HG03175 (cell line): ENCODE results near the gene AGBL1.

Experiments
- ATAC-seq: cut with Tn5 transposase; IDR thresholded peaks from one replicate; pipeline ENCODE4 v1.9.1; 2021; ENCODE audit warnings: mild to moderate bottlenecking, moderate library complexity; ENCODE audit not compliant: unreplicated experiment

Gene AGBL1

DNA sequence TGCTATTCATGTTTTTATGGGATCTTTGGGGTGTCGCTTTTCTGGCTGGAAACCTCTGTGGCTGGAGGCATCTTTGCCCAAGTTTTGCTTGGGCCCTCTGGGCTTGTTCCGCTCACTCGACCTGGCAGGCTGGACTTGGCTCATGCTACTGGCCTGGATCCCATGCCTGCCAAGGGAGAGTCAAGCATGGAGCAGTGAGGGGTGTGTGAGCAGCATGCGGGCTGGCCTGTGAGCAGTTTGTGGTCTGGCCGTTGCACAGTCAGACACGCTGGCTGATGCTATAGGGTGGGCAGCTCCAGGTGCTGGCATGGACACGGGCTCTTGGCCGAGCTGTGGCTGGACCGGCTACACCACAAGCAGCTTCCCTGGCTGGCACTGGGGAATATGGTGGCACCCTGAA is 491.1 kb downstream of the AGBL1 start:
- no peak for ATAC-seq

DNA sequence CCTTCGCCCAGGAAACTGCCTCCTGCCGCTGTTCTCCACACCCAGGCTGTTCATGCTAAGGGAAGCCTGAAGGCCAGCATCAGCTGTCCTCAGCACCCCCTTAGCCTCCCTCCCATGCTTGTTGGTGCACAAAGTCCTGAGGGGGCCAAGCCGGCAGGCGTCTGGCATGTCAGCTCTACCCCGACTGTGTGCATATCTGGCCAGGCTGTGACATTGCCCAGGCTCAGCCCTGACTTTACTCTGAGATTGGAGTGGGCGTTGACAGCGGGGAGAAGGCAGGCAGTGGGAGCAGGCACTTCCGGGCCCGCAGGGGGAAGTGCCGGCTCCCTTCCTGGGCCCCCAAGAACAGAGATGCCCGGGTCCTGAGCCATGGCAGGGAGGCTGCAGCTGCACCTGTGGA is 492.2 kb downstream of the AGBL1 start:
- no peak for ATAC-seq

DNA sequence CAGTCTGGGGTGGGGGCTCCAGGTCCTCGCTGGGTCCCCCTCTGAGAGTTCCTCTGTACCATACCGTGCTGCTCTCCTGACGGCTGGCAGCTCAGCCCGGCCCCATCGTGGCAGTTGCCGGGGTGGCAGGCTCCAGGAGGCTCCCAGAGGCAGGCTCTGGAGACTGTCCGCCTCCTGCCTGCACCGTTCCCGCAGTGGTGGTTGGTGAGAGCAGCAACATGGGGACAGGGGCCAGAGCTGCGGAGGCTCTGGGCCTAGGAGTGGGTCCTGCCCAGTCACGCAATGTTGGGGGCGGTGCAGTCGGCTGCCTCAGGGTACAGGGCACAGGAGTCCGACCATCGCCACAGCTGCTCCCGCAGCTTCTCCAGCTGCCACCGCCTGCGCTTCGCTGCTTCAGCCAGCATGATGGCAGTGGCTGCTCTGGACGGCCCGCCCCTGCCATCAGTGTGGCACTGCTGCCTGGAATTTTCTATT is 492.7 kb downstream of the AGBL1 start:
- no peak for ATAC-seq

DNA sequence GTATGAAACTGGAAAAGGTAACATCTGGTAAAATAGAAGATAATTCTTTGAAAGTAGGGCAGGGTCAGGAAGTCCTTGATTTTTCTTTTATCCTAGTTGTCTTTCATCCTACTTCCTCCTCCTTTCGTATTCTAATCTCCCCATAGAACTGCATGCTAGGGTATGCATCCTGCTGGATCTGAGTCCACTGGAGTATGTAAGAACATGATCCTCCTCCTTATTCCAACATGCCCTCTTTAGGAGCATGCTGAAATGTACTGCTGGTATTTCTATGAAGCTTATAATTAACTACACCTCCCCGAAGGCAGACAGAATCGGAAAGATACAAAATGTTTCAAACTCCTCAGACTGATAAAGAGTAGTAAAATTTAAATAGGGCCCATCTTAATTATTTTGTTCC is 493.8 kb downstream of the AGBL1 start:
- no peak for ATAC-seq

DNA sequence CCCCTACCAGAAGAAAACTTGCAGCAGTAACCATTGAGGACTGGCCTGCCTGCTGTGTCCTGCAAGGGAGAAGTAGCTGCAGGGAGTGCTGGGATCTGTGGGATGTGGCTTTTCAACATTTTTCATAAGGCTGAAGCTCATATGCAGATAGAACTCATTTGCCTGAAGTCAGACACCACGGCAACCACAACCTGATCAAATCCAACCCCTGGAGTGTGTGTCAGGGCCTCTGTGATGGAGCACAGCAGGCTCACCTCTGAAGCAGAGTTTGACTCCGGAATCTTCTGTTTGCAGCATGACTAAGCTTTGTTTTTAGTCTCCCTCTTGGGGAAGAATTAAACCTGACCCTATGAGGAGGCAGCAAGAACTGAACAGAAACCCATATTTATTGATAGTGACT is 508.7 kb downstream of the AGBL1 start:
- no peak for ATAC-seq

DNA sequence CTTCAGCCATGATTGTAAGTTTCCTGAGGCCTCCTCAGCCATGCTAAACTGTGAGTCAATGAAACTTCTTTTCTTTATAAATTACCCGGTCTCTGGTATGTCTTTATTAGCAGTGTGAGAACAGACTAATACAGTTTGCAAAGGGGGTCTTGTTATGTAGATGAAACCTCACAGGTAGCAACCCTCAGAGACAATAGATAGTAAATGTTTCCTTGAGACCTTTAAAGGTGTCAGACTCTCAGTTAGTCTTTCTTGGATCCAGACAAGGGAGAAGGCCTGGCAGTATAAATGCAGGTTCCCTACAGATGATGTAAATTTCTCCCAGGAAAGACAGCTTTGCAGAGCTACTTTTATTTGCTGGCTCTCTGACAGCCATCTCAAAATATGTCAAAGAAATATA is 510.8 kb downstream of the AGBL1 start:
- no peak for ATAC-seq

DNA sequence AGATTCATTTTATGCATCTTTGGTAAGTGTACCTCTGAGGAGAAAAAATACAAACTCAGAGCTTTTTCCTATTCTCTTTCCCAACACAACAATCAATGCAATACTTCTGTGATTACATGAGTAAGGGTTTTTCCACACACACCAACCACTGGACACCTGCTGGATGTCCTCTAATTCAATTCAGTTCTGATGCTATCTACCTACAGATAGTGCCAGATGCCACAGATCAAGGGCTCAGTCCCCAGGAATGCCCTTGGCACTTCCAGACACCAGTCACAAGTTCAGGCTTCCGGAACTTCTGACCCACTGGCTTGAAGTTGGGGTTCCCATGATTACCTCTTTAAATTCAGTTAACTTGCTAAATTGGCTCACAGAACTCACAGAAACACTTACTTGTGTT is 511.5 kb downstream of the AGBL1 start:
- no peak for ATAC-seq

DNA sequence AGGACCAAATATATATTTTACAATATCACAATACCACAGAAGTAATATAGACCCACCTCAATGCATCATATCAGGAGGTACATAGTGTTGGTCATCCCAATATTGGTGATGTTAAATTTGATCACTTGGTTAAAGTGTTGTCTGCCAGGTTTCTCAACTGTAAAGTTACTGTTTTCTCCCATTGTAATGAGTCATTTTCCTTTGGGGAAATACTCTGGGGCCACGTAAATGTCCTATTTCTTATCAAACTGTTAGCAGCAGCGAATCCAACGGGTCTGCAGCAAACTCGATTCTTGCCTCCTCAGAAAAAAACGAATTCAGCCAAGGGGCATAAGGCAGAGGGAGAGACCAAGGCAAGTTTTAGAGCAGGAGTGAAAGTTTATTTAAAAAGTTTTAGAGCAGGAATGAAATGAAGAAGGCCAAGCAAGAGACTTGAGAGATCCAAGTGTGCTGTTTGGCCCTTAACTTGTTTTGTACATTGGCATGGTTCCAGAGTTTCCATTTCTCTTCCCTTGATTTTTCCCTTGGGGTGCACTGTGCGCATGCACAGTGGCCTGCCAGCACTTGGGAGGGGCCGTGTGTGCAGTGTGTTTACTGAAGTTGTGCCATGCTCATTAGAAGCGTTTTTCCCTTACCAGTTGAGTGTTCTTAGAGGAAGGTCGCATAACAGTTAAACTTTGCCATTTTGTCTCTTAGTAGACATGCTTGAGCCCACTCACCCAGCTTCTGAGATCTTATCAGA is 512.5 kb downstream of the AGBL1 start:
- ATAC-seq = no peak

DNA sequence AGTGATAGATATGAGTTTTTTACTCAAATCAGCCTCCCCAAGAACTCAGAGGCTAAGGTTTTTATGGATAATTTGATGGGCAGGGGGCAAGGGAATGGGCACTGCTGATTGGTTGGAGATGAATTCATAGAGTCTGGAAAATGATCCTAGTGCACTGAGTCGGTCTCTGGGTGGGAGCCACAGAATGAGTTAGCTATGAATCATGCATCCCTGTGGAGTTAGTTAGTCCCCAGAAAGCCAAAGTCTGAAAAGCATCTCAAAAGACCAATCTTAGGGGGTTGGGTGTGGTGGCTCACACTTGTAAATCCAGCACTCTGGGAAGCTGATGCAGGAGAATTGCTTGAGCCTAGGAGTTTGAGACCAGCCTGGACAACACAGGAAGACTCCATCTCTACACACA is 516.1 kb downstream of the AGBL1 start:
- ATAC-seq = no peak

DNA sequence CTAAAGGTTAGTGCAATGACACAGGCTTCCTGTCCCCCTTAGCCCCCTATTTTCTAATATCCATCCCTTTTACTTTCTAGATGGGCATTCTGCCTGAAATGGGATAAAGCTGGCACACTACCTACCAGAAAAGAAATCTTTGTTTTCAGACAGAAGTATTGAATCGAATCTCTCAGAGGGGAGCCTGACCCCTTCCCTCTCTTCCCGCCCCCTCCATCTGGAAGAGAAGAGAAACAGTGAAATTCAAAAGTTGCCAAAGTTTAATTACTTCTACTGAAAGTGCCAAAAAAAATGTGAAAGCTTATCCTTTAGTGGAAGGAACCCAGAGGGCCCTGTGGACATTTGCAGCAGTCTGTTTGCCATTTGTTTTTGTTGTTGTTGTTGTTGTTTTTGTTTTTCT is 523.8 kb downstream of the AGBL1 start:
- ATAC-seq = no peak

DNA sequence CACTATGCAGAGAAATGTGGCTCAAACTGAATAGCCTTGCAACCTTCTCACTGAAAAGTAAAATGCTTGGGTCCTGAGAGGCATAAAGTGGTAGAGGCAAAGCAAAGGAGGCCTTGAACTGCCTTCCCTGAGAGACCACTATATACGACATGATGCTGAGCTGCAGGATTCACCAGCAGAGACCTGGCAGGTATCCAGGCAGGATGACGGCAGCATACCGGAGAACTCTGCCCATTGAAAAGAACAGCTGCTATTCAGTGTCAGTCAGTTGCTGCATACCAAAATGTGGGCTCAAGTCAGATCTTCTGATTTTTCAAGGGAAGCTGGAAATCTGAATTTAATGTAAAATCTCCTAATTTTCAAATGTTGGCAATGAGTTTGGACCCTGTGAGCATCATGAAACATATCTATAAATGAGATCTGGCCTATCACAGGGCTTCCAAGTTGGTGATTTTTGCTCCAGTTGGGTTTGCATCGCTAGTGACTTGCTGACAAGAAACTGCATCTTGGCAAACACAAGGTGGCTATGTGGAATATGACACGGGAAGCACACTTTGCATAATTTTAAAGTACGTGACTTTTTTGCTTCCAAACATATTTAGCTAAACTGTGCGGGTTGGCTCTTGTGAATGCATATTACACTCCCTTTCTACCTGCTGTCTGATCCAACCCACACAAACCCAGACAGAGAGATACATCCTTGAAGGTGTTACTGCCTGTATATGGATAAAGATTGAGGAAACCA is 529.0 kb downstream of the AGBL1 start:
- no peak for ATAC-seq

DNA sequence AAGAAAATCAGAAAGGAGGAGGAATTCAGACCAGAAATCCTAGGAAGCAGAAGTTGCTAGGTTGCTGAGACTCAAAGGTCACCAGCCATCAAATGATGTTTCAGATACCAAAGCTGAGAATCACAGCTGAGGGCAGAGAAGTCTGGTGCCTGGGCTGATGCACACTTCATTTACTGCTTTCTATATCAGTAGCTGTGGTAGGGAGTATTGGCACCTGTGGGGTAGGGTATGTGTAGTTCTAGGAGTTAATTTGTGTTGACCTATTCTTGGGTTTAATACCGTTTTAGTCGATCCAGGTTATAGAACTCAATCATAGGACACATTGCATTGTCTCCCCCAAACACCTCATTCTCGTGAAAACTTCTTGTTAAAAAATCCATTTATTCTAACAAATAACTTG is 529.6 kb downstream of the AGBL1 start:
- no peak for ATAC-seq

DNA sequence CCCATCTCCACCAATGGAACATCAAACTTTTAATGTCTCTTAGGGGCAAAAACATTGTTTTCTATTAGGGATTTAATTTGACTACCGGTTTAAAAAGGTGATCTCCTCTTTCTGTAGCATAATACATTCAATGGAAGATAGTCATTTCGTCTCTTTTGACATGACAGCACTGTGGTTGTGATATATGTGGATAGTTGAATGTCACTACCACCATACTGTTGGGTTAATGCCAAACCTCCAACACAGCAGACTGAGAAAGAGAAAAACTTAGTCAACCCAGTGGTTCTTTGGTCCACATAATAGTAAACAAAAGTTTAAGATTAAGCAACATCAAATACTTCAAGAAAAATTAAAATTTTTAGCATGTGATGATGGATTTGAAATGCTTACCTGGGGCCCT is 530.4 kb downstream of the AGBL1 start:
- no peak for ATAC-seq

DNA sequence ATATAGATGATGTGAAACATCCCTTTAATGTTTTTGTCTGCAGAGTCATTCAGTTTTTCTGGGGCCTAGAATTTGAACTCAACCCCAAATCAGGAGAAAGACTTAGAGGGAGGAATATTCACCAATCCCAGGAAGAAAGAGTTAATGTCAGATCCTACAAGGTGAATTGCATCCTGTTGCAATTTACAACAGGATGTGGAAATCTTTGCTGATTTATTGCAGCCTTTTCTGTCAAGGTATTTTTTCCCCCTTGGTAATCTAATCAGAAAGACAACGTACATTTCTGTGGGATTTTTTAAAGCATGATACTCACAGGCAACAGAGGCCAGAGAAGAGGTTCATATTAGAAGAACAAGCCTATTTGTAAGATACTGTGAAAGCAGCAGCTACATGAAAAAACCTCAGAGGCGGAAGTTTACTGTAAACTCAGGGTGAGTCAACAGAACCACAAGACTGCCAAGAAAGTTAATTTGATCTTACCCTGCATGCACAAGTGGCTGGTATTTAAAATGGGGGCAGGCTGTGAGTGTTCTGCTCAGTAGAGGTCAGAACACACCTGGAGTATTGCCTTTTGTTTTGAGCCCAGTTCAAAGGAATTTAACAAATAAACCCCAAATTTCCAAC is 531.9 kb downstream of the AGBL1 start:
- no peak for ATAC-seq

DNA sequence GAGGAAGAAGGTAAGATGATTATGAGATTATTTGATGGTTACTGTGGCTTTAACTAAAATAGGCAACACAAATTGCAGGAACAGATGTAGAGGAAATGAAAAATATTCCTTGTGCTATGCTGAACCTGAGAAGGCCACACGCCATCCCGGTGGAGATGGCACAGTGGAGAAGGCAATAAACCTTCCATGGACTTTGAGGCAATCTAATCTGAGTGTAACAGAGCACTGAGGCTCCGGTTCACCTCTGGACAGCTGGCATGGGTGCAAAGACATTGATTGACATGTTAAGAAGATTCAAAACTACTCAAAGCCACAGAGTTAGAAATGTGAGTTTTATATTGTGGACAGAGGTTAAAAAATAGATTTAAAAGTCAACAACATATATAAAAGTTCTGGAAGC is 535.7 kb downstream of the AGBL1 start:
- no peak for ATAC-seq

DNA sequence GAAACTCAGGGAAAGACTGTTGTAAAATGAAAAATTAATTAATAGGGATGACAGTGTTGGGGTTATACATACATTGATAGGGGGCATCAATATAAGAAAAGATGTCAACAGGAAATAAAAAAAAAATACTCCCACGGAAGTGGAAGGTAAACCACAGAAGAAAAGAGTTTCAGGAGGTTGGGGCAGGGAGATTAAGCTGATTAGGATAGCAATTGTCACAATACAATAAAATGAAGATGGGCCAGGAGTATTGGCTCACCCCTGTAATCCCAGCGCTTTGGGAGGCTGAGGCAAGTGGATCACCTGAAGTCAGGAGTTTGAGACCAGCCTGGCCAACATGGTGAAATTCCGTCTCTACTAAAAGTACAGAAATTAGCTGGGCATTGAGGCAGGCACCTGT is 536.1 kb downstream of the AGBL1 start:
- no peak for ATAC-seq

DNA sequence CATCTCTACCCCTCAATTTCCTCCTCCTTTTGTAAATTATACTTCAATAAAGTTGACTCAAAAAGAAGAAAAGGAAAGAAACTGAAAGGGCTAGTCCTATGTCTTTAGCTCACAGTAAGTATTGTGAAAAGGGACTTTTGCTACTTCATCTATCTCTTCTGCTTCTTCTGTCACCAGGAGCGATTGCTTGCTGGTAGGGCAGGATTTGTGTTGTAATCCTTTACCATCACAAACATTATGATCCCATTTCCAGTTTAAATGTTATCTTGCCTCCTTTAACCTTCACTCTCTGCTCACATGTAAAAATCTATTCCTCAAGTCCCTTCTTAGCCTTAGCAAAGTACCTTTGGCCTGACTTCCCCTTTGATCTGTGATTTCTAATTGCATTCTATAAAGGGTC is 537.1 kb downstream of the AGBL1 start:
- no peak for ATAC-seq

DNA sequence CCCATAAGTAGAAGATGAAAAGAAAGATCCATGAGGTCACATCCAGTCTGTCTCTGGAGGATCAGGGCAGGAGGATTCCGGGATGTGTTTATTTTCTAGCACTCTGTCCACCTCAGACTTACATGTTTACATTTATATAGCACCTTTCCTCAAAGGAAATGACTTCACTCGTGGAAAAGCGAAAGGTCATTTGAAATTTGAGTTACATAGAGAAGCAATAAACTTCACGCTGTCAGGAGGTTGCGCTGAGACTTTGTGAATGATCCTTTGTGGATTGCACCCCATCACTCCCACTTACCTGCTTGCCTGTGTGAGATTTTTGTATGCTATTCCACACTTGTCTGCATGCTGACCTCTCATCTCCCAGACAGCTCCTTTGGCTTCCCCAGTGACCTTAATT is 540.5 kb downstream of the AGBL1 start:
- ATAC-seq = no peak

DNA sequence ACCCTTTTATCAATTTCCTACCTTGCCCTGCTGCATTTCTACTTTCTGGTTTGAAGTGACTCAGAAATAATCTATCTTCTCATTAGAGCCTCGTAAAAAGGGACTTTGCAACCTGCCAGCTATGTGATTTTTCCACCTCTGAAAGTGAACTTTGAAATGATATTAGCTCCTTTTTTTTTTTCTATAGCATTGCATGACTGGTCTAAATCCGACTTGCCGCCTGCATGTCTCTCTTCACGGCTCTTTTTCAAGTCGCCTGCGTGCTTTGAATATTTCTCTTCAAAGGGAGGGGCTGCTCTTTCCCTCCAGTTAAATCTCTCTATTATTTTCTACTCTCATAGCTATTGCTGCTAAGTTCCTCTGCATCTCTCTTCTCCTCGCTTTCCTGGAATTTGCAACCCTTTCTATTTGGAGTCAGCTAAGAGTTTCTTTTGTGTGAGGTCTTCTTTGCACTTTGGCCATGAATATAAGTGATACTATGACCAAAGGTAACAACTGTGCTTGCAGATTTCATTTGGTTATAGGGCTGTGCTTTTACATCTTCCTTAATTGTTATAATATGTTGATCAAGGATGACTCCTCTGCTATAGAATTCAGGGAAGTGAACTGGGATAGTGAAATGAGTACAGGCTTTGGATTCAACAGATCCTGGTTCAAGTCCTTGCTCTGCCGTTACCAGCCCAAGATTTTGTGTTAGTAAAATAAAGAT is 541.1 kb downstream of the AGBL1 start:
- no peak for ATAC-seq

DNA sequence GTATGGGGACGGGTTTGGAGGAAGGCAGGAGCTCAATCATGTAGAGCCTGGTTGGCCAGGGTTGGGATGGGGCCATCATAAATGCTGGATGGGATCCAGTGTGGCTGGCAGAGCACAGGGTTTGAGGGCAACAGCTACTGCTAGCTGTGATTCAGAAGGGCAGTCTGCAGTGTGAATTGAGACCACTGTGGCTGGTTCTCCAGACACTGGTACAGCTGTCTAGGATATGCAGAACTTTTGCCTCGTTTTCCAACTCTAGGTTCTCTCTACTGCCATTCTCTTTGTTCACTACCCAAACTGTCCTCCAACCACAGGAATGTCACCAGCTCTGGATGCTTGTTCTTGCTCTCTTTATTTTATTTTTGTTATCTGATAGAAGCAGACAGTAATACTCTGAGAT is 543.6 kb downstream of the AGBL1 start:
- no peak for ATAC-seq

DNA sequence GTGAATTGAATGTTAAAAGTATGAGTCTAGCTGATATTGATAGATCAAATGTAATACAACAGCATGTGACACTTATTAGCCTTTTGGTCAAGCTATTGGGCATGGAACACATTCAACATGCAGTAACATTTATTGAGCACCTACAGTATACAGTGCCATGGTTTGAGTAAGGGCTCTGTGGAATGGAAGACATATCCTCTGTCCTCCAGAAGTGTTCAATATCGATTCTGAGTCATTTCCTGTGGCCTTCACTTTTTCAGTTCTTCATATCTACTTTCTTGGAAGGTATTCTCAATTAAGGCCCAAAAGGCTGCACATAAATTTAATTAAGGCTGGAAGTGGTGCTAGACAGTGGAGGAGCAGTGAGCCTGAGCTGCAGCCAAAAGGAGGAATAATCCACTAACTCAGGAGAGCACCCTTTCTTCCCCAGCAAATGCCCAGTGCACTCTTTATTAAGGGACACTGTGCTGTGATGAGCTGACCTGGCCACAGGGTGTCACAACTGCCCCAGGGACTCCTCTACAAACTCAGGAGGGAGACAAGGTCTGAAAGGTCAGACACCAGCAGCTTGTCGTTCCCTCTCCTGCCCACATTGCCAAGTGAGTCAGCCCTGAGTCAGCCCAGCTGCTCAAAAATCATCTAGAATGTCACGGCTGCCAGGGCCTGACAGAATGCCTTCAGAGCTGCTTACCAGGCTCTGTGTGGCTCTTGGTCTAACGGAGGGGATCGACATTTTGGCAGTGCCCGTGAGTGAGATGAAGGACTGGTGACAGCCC is 544.8 kb downstream of the AGBL1 start:
- ATAC-seq = no peak
